Umbilical cord (tissue), 2 donors: ENCODE data around the gene ERICH6. TPM values are rescaled to one million over a fixed set of nuclear protein-coding genes. Genes with fewer than 3 reads are reported as not detected.
A peak's percentile ranks its signal among the peaks of the same experiment; 100 is the strongest.
"Not testable (repeated sequence)": the region's sequence is repeated elsewhere in the genome, so short reads cannot be mapped to it uniquely, and the experiment has no call there.

Experiments used
- DNase-seq: peaks from one replicate; pipeline ENCODE4 v3.0.0-alpha.2; 2015; ENCODE audit warnings: low spot score
- total RNA-seq: library from RNA; depleted of rRNA; stranded (reverse); fragments of >200 nt; gene quantifications from one replicate; pipeline ENCODE4 v1.2.3, GENCODE V29; 2014; ENCODE audit warnings: low replicate concordance; ENCODE audit not compliant: insufficient read depth

The ERICH6 gene
- total RNA-seq, 1 donor from 2014 or later: not detected

GRCh38 chr3:150682279-150682678, 21.4 kb downstream of the ERICH6 start:
- no peak for DNase-seq

GRCh38 chr3:150681057-150681456, 22.7 kb downstream of the ERICH6 start:
- DNase-seq: no peak

- DNase-seq: no peak
Observed at GRCh38 chr3:150680562-150680961, 23.2 kb downstream of the ERICH6 start.

- DNase-seq: no peak
Observed at GRCh38 chr3:150675587-150675986, 28.1 kb downstream of the ERICH6 start.

GRCh38 chr3:150673966-150674365, 29.8 kb downstream of the ERICH6 start:
- no peak for DNase-seq

GRCh38 chr3:150666167-150666566, 37.6 kb downstream of the ERICH6 start:
- no peak for DNase-seq

GRCh38 chr3:150663461-150663860, 40.3 kb downstream of the ERICH6 start:
- no peak for DNase-seq

- no peak for DNase-seq
Observed at GRCh38 chr3:150662410-150663200, 41.1 kb downstream of the ERICH6 start.

- DNase-seq: no peak
Observed at GRCh38 chr3:150656316-150656715, 47.4 kb downstream of the ERICH6 start.

GRCh38 chr3:150653110-150653561, 50.6 kb downstream of the ERICH6 start:
- DNase-seq: no peak

GRCh38 chr3:150640256-150640655, 63.5 kb downstream of the ERICH6 start:
- DNase-seq: no peak

- DNase-seq: no peak
Observed at GRCh38 chr3:150639262-150639661, 64.5 kb downstream of the ERICH6 start.

GRCh38 chr3:150636258-150636657, 67.5 kb downstream of the ERICH6 start:
- no peak for DNase-seq

GRCh38 chr3:150635526-150635925, 68.2 kb downstream of the ERICH6 start:
- no peak for DNase-seq

- no peak for DNase-seq
Observed at GRCh38 chr3:150635076-150635475, 68.6 kb downstream of the ERICH6 start.

GRCh38 chr3:150631515-150632221, 72.1 kb downstream of the ERICH6 start:
- DNase-seq: no peak

GRCh38 chr3:150627557-150627956, 76.2 kb downstream of the ERICH6 start:
- DNase-seq: peak; percentile 89

GRCh38 chr3:150626148-150626930, 77.4 kb downstream of the ERICH6 start:
- no peak for DNase-seq

- DNase-seq: no peak
Observed at GRCh38 chr3:150623945-150624344, 79.8 kb downstream of the ERICH6 start.

GRCh38 chr3:150622955-150623354, 80.8 kb downstream of the ERICH6 start:
- not testable (repeated sequence) for DNase-seq

GRCh38 chr3:150620002-150620689, 83.6 kb downstream of the ERICH6 start:
- DNase-seq: no peak
